ENCODE data around the gene STAMBPL1.
"Not testable (repeated sequence)": the region's sequence is repeated elsewhere in the genome, so short reads cannot be mapped to it uniquely, and the experiment has no call there.

STAMBPL1 gene

DNA sequence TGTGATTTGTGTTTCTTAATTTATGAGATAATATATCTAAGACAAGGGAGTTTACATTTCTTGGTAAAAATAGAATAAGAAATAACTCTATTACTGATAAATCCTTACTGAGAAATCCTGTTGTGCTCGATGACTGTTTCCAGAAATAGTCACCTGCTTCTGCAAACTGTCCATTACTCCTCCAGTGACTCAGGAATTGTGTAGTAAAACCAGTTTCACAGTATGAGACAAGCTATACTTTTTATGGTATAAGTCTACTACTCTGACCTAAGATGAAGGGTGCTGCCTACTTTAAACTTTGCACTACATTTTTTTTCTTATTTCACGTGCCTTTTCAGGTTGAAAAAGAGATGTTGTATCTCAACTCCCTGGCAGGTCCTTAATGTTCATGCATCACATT lies 21.6 kb upstream of the STAMBPL1 start:
- no peak for DNase-seq

DNA sequence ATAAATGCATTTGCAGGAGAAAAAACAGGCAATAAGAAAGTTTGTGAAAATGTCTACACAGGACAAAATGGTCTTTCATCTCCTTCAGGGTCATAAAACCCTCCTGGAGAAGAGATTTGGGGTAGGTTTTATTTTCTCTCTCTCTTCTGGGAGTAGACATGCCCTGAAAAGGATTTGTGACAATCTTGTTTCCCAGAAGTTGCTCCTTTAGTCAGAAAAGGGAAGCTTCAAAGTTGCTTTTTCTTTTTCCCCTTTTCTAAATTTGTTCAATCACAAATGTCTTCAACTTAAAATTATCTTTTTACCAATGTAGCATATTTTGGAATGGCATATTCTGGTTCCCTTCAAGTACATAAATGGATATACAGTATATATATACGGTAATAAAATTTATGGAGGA lies 19.0 kb upstream of the STAMBPL1 start:
- DNase-seq, result no peak

DNA sequence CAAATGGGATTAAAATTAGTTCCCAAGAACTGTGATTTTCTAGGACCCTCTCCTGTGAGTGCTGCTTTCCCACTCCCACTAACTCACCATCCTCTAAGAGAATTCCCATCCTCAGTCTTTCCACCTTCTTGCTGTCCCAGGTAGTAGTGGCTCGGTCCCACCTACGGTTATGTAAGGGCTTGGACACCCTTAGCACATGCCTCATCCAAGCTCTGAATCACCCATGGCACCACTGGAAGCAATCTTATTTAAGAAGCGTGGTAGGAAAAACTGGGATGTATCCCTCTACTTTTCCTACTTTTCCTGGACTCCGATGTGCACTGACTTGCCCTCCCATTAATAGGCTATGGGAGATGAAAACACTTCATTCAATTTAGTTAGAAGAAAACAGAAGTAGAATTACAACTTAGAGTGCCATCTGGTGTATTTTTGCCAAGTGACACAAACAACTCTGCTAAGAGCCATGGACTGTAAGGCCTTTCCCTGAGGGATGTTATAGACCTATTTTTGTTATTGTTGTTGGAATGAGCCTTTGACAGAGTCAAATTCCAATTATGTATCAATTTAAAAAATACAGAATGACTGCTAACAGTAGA lies 14.7 kb upstream of the STAMBPL1 start:
- no peak for DNase-seq

DNA sequence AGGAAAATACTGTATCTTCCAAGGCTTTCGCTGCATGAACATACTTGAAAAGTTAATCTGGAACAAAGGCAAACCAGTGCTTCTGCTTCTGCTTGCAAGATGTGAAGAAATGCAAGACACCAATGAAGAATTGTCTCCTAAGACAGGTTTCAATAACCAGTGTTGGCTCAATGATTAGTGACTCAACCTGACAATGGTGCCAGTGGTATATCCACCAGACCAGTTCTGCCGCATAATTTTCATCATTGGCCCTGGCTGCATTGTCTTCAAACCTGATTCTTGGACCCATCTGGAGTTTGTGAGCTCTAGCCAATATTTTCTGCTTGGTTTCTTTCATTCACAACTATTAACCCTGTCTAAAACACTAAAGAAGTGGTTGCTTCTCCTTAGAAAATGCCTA lies 13.6 kb upstream of the STAMBPL1 start:
- DNase-seq, result no peak

DNA sequence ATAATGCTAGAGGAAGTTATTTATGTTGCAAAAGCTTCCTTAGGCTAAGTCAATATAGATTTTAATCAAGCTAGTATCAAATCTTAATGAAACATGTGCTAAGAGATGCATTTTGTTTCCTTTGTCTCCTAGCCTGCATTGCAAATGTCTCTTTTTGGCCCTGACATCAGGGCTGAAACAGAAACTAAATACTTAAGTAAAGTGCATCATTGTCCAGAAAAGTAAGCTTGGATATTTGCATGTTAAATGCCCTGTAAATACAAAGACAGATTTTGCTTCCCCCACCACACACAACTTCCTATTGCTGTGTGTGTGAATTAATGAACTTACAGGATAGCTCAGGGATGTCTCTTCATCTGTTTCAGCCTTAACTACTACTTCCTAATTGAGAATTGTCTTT lies 10.0 kb upstream of the STAMBPL1 start:
- no peak for DNase-seq

DNA sequence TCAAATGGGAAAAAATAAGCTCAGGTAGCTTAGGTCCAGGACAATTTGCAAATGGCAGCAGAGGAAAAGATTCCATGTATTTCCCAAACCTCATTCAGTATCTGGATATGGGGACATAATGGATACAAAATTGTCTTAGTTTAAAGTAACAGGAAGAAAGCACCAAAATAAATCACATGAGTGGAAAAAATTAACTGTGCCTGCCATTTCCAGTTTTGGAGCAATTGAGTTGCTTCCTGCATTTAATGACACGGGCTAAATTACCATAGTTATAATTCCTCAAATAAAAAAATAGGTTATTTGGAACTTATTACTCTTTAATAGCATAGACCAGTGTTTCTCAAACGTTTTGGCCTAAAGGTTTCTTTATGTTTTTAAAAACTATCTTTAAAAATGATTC lies 6.3 kb upstream of the STAMBPL1 start:
- no peak for DNase-seq

DNA sequence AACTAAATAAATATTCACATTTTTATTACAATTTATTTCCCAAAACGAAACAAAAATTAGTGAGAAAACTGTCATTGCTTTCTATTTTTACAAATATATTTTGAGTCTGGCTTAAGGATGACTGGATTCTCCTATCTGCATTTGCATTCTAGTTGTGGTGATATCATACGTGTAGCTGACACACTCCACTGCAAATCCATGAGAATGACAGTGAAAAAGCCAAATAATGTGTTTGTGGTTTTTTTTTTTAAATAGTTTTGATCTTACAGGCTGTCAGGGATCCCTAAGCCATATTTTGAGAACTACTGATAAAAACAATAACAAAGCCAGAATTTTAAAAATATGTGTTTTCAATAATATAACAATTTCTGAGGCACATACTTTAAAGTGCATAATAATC lies 5.8 kb upstream of the STAMBPL1 start:
- DNase-seq, result no peak

DNA sequence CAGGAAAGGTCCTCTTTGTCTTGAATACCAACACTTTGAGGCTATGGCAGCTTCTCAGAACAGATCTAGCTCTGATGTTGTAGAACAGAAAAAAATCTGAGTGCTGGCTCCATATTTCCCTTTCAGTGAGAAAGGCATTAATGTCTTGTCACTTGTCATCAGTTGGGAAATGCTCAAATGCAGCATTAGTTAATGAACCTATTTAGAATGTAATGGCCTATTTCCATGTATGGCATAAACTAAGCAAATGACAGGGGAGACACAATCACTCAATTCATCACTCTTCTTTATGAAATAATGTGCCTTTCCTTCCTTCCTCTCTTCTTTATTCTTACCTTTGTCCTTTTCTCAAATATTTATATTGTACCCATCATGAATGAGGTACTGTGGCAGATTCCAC lies 5.0 kb upstream of the STAMBPL1 start:
- no peak for DNase-seq

DNA sequence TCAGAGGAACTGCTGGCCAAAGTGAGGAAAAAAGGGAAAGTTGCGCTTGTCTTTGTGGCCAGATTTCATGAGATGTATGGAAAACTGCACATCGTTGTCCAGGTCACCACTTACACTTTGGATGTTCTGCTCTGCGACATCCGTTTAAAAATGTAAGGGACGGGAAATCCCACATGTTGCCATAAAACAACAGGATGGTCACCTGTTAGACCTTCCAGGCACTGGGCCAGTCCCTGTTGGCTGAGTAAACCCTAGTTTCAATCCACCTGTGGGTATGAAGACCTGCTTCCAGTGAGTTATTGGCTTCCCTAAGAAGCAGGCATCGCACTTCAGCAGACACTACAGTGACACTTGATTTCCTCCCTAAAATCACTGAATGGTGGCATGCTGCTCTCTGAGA lies 2.7 kb upstream of the STAMBPL1 start:
- no peak for DNase-seq

DNA sequence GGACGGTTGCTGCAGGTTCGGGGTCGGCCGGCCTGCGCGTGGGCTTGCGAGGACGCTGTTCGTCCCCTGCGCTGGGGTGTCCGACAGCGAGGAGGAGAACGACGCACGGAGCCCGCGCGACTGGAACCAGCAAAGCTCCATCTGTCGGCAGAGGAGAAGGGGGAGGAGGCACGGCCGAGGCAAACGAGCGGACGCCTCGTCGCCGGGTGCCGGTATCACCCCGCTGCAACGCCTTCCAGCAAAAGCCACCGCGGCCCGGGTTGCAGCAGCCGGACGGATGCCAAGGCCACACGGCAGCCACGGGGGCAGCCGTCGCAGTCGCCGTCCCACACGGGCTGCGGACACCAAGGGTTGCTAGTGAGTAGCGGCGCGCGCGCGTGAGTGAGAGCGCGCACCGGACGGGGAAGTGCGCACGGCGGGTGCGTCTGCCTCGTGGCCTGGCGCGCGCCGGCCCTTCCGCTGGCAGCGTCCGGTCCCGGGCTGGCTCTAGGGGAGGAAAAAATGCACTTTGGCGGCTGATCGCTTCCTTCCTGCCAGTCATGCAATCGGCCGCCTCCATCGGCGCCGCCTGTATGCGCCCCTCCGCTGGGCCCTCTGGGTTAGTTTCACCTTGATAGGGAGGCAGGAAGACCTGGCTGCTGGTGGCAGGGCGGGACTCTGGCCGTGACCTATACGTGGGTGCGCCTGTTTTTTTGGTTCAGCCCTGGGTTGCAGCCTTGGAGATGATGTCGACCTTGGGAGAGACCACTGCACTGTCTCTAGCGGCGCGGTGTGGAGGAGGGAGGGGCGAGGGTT lies 434 bp downstream of the STAMBPL1 start:
- peak; percentile 57 for DNase-seq

DNA sequence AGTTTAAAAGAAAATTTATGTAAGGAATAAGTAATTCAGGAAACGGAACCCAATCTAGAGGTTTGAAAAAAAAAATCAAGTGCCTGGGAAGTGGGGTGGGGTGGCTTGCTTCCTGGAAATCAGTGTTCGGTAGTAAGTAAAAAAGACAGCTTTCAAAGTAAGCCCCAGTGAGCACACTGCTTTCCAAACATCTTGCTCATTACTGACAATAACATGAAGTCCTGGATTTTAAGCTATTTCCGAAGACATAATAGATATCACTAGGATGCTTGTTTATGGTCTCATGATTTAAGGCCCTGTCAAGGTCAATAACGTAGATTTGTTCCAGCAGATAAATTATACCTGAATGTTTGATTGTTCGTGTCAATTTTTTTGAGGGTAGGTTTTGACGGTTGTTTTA lies 1.3 kb downstream of the STAMBPL1 start:
- no peak for DNase-seq

DNA sequence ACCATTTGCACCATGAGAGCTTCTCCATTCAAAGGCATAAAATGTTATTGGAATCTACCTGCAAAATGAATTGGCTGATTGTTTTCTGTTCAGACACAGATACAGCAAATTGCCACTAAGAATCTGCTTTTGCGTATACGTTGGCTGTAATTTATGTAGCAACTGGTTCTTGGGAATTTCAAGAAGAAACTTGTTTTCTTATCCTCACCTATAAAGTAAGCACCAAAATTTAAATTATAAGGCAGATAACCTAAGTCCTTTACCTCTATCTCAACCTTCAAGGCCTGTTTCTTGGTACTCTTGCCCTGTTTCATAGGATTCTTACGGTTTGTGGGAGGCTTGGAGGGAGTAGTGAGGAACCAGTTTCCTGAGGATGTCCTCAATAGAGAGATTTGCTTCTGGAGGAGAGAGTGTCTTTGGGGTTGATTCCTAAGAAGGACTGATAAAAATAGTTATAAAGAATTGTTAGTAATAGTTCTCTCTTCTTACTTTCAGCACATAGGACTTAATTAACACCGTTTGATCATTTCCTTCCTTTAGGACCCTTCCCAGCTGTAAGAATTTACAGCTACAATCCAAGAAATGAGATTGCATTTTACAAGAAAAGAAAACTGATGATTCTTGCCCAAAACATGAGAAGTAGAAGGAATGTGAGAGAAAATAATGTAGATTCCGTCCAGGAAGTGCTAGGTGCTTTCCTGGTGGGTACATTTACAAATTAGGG lies 2.0 kb downstream of the STAMBPL1 start:
- DNase-seq, result no peak

DNA sequence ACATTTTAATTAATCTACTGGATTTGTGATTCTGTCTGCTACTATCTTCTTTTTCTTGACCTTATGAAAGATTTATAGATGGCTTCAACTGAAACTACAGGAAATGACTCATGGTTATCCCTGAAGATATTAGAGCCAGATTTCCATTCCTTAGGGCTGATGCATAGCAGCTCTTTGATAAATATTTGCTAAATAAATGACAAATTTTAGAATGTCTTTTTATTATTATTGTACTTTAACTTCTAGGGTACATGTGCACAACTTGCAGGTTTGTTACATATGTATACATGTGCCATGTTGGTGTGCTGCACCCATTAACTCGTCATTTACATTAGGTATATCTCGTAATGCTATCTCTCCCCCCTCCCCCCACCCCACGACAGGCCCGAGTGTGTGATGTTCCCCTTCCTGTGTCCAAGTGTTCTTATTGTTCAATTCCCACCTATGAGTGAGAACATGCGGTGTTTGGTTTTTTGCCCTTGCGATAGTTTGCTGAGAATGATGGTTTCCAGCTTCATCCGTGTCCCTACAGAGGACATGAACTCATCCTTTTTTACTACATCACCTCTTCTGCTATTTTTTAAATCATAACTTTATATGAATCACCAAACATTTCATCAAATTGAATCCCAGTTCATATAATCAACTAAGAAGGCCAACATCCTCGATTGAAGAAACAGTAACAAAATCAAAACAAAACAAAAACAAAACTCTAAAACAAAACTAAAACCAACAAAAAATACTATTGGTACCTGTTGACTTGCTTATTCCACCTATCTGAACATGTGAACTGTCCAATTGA lies 2.8 kb downstream of the STAMBPL1 start:
- DNase-seq, result not testable (repeated sequence)

DNA sequence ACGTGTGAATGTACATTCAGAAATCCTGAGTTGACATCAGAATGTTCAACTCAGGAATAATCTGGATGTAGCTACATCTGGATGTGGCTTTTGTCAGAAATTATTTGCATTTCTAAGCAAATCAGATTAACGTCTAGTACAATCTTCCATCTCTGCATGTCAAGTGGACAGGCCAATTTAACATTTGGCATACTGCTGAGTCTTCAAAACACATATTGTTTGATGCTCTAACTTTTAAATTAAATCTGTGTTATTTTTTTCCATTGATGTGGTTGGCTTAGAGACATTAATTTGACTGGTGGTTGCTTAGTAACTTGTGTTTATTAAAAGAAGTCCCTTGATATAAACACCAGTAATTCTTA lies 3.4 kb downstream of the STAMBPL1 start:
- no peak for DNase-seq

DNA sequence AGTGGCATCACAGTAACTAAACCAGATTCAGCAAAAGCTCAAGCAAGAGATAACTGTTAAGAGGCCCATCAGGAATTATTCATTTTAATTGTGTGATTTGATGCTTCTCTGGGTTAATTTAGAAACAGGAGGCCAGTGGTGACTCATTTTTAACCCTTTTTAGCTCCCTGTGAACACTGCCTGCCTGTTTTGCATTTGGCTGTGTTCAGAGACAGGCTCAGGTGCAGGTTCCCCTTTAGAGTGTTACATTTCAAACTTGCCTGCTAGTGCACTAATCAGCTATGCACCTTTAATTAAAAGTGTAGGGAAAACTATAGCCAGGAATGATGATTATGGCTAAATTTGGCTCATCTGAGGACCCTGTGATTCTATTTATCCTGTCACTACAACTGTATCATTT lies 6.5 kb downstream of the STAMBPL1 start:
- DNase-seq, result no peak

DNA sequence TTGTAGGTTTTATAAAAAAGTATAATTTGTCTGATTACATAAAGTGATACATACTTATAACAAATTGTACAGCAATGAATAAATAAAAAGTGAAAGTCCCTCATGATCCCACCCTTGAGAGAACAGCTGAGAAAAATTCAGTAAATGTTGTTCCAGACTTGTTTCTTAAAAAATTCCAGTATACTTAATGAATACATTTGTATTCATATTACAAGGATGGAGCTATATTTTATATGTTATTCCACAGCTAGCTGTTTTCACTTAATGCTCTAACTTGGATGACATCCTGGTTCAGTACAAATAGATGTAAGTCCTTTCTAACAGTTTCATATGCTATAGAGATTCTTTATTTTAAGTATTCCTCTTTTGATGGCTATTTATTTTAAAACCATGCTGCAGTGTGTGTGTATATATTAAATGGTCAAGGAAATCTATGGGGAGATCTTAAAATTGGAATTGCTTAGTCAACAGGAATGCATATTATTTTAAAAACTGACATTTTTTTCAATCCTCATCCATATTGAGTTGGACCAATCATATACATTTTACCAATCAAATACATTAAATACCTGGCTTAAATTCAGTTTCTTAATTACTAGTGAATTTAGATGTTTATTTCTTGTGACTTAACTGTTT lies 8.9 kb downstream of the STAMBPL1 start:
- no peak for DNase-seq

DNA sequence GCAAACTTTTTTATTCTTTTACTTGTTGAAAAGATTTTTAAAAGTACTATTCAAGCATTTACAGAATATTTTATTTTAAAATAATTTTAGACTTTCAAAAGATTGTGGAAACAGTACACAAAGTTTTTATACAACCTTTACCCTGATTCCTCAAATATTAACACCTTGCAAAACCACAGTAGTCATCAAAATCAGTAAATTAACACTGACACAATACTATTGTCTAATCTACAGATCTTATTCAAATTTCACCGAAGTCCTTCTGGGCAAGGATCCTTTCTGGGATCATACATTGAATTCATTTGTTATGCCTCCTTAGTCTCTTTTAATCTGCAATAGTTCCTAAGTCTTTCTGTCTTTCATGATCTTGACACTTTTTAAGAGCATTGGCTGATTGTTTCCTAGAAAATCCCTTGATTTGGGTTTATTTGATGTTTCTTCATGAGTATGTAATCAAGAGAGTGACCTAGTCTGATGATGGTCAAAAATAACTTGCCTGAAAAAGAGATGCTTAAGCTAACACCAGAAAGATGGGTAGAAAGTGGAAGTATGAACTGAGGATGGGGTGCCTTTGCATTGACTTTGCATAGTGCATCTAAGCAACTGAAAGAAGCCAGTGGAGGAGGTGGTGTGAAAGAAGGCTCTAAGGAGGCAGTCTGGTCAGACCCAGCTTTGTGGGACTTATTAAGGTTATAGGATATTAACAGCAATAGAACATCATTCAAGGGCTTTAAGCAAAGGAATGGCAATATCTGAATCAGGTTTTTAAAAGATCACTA lies 9.7 kb downstream of the STAMBPL1 start:
- no peak for DNase-seq

DNA sequence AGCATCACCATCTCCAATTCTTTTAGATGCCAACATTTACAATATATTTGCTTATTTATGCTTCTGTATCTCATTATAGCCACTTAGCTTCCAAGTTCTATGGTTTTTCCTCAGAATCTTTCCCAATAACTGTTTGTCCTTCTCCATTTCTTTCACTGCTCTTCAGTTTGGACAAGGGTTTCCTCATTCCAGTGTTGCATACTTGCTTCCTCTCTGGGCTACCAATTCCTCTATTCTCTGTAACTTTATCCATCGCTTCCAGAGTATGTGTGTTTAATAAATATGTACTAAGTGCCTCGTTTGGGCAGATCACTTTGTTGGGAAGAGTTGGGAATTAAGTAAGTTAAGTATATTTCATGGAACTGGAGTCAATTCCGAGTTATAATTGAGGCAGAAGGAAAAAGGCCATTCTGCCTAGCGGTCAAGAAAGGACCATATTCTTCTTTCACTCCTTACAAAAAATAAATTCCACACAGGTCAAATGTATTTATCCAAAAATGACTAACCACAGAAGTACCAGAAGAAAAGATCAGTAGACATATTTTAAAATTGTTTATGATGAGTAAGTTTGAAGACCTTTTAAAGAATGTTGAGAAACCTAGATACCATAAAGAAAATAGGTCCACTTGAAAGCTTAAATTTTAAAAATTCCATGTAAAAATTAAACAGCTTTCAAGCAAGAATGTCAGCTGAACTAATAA lies 10.8 kb downstream of the STAMBPL1 start:
- DNase-seq, result no peak

DNA sequence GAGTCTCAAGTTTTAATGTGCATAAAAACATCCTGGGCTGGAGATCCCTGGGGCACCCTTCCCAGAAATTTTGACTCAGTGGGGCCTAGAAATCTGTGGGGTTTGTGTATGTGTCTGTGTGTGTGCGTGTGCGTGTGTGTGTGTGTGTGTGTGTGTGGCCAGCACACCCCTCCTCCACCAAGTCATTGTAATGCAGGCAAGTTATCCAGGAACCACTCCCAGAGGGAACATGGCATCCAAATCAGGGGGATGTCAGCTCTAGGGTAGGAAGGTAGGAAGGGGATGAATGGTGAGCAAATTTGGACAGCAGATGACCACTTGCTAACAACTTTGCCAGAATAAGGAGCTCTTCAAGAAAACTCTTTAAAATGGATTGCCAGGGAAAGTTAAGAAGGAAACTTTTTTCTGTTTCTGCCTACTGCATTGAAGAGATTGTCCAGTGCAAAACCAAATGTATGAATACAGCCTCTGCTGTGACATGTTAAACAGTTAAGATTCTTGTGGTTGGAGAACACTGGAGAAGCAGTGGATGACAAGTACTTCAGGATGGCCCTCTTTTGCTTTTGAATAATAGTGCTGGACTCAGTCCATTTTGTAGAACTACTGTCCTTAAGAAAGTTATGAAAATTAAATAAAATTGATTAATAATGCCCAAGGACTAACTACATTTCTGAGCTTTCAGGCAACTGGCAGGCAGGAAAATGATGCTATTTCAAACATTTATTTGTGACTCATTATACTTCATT lies 12.3 kb downstream of the STAMBPL1 start:
- no peak for DNase-seq

DNA sequence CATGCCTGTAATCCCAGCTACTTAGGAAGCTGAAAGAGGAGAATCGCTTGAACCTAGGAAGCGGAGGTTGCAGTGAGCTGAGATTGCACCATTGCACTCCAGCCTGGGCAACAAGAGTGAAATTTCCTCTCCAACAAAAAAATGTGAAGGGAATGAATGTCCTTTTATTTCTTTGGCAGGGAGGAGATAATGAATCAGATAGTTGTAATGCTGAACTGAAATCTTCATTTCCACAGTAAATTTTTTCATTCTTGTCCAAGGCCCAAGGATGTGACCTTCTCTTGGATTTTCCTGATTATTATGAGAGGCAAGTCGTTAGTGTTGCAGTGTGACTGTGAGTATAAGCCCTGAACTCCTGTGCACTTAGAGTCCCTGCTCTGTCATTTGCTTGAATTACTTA lies 13.6 kb downstream of the STAMBPL1 start:
- DNase-seq, result no peak

DNA sequence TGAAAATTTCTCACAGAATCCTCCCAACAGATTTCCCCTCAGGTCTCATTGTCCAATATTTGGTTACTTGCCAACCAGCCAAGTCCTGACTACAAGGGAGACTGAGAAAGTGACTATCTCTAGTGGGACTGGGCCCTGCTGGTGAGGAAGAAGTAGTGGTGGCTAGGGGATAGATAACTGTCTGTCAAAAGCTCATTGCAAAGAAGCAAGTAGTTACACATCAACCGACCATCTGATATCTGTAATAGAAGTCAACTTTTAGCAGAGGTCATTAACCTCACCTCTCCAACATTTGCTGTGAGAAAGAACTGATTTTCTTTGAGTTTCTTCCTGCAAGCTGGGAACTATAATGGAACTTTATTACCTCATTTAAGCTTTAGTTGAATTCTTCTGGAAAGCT lies 15.2 kb downstream of the STAMBPL1 start:
- no peak for DNase-seq

Measured in NCI-H345 (cell line).